H1 (cell line): ENCODE results near the gene WLS. TPM values are rescaled to one million over a fixed set of nuclear protein-coding genes. Genes with fewer than 3 reads are reported as not detected.

Source experiments
- ASH2L ChIP-seq: fragments of 200-600, 300-600 bp; sonication (generic); IDR thresholded peaks from one replicate; pipeline ENCODE4 v1.7.1; 2017; ENCODE audit warnings: low read length
- CEBPB ChIP-seq: IDR thresholded peaks from 2 replicates; pipeline ENCODE4 v1.6.1; 2012; ENCODE audit warnings: low read depth, low read length
- CTBP2 ChIP-seq: IDR thresholded peaks from 2 replicates; pipeline ENCODE4 v1.7.0; 2011; ENCODE audit warnings: borderline replicate concordance, mild to moderate bottlenecking, moderate library complexity, mixed read lengths, low read length; ENCODE audit not compliant: insufficient read depth, insufficient read length
- EGR1 ChIP-seq: IDR thresholded peaks from 2 replicates; pipeline ENCODE4 v1.6.1; 2011; ENCODE audit warnings: low read depth, low read length, borderline replicate concordance
- EP300 ChIP-seq, 2 experiments: IDR thresholded peaks; 1 replicate in 1 of 2; 2 replicates in 1 of 2; pipeline ENCODE4 v1.6.1; 2011 to 2012; ENCODE audit warnings: low read depth in 2 of 2, low read length in 2 of 2, mild to moderate bottlenecking in 2 of 2, borderline replicate concordance in 1 of 2, inconsistent platforms in 1 of 2, moderate library complexity in 1 of 2
- EZH2 ChIP-seq: fragments of 200-600 bp; sonication (generic); IDR thresholded peaks from 2 replicates; pipeline ENCODE4 v1.7.1; 2012; ENCODE audit warnings: low read depth, mild to moderate bottlenecking, moderate library complexity, low read length, inconsistent platforms; ENCODE audit not compliant: severe bottlenecking
- HDAC2 ChIP-seq, 2 experiments: fragments of 300-600 bp in 1 of 2; sonication (generic) in 1 of 2; IDR thresholded peaks; 2 replicates each; pipeline ENCODE4 v1.6.1; 2011 to 2012; ENCODE audit warnings: low read depth in 2 of 2, low read length in 2 of 2, mild to moderate bottlenecking in 2 of 2, moderate library complexity in 2 of 2, borderline replicate concordance in 1 of 2, inconsistent platforms in 1 of 2
- JUN ChIP-seq: IDR thresholded peaks from 2 replicates; pipeline ENCODE4 v1.6.1; 2011; ENCODE audit warnings: low read depth, mild to moderate bottlenecking, improper control_type of control experiment, low read length
- MAX ChIP-seq: IDR thresholded peaks from 2 replicates; pipeline ENCODE4 v1.6.1; 2012; ENCODE audit warnings: inconsistent platforms
- RBBP5 ChIP-seq: IDR thresholded peaks from 2 replicates; pipeline ENCODE4 v1.7.1; 2012; ENCODE audit warnings: low read depth, mild to moderate bottlenecking, inconsistent platforms, low read length, moderate library complexity, borderline replicate concordance
- RFX5 ChIP-seq: IDR thresholded peaks from 2 replicates; pipeline ENCODE4 v1.6.1; 2011; ENCODE audit warnings: low read depth, low read length, improper control_type of control experiment, borderline replicate concordance
- RNF2 ChIP-seq: fragments of 200-900, 300-1000 bp; sonication (generic); IDR thresholded peaks from 2 replicates; pipeline ENCODE4 v1.7.1; 2016; ENCODE audit warnings: borderline replicate concordance, low read depth, mild to moderate bottlenecking, antibody characterized with exemption, low read length; ENCODE audit not compliant: poor library complexity, severe bottlenecking; ENCODE audit errors: missing control alignments
- SIN3A ChIP-seq, 2 experiments: IDR thresholded peaks in 1 of 2; conservative IDR thresholded peaks in 1 of 2; 2 replicates each; pipeline ENCODE4 v1.6.1; 2011 to 2012; ENCODE audit warnings: low read length in 2 of 2, improper control_type of control experiment in 1 of 2, low read depth in 1 of 2, mild to moderate bottlenecking in 1 of 2
- SP1 ChIP-seq: IDR thresholded peaks from 2 replicates; pipeline ENCODE4 v1.6.1; 2011; ENCODE audit warnings: low read depth, low read length
- TAF1 ChIP-seq: IDR thresholded peaks from 2 replicates; pipeline ENCODE4 v1.6.1; 2011; ENCODE audit warnings: mild to moderate bottlenecking, low read depth, low read length
- TCF12 ChIP-seq: IDR thresholded peaks from 2 replicates; pipeline ENCODE4 v1.6.1; 2011; ENCODE audit warnings: low read depth, mild to moderate bottlenecking, low read length
- polyA plus RNA-seq, 7 experiments: library from polyadenylated mRNA; depleted of rRNA in 3 of 7; stranded (reverse) in 5 of 7; unstranded in 2 of 7; fragments of >200 nt in 5 of 7; fragments of 200-250 nt in 2 of 7; gene quantifications; 1 replicate in 5 of 7; 2 replicates in 1 of 7; 4 replicates in 1 of 7; pipeline versions ENCODE4 v1.2.1 to v1.2.3, GENCODE V29; 2011 to 2013; ENCODE audit warnings: missing spikeins in 2 of 7, mixed read lengths in 2 of 7
- total RNA-seq: library from RNA; stranded (reverse); fragmentation: NEBNext Ultra II Directional; extraction: Animal tissue kit (Norgen Biotek cat#: 25700); gene quantifications from 2 replicates; pipeline ENCODE4 v1.2.1, GENCODE V29; 2021

Gene WLS
- total and polyA plus RNA-seq, 2 of the 8 experiments (the other 6 are each of a cell fraction or from before 2014, with no cell fraction given) = 1.2 to 2.7 TPM

- TF ChIP-seq EZH2 (no peak), TAF1 (no peak), HDAC2 (IDR thresholded peaks at IDR 0.05; ENCODE audit: borderline replicate concordance in 1 of 2, low read depth in 2 of 2, low read length in 2 of 2) (peak; percentile 64 to 95; a peak in 2 of 4 replicates), MAX (peak; percentile 55; the same call in 1 of the 2 replicates), CEBPB (no peak), RFX5 (no peak), EGR1 (0 out of 2 replicates have a peak, but pooled peaks have one; percentile 34), SP1 (peak; percentile 77), JUN (no peak), RNF2 (no peak), ASH2L (peak; percentile 33), RBBP5 (no peak), SIN3A (conservative IDR thresholded peaks at IDR 0.05 in 1 of 2, IDR thresholded peaks at IDR 0.05 in 1 of 2; ENCODE audit: low read depth in 1 of 2, low read length in 2 of 2) (peak in 1 of 2 experiments; percentile 38; a peak in 1 of 4 replicates), TCF12 (peak; percentile 94), CTBP2 (peak; percentile 94), EP300 (IDR thresholded peaks at IDR 0.05; ENCODE audit: borderline replicate concordance in 1 of 2, low read depth in 2 of 2, low read length in 2 of 2) (peak in 1 of 2 experiments; percentile 92; a peak in 1 of 3 replicates)
Observed at GRCh38 chr1:68276448-68276847, 44.1 kb upstream of the WLS start (continued).
